Memory B cell (primary cell): ENCODE results near the gene EFTUD2.

ENCODE experiments used
- ATAC-seq: fragments of 150-1000 bp; cut with Tn5 transposase; 2 replicates; pipeline ENCODE4 v1.10.0; 2021; ENCODE audit warnings: low read depth, mild to moderate bottlenecking, moderate library complexity
- DNase-seq, 2 donors: peaks; one replicate each; pipeline ENCODE4 v3.0.0; 2022; ENCODE audit warnings: low spot score in 2 of 2
- H3K27ac Mint-ChIP-seq: one replicate; pipeline ENCODE4 v1.8.0; 2022; ENCODE audit warnings: mild to moderate bottlenecking, moderate library complexity, mixed read lengths
- H3K27me3 Mint-ChIP-seq: one replicate; pipeline ENCODE4 v1.8.0; 2022; ENCODE audit warnings: mixed read lengths
- H3K36me3 Mint-ChIP-seq: one replicate; pipeline ENCODE4 v1.8.0; 2022; ENCODE audit warnings: mild to moderate bottlenecking, mixed read lengths
- H3K4me1 Mint-ChIP-seq: one replicate; pipeline ENCODE4 v1.8.0; 2022; ENCODE audit warnings: mixed read lengths
- H3K4me3 Mint-ChIP-seq: one replicate; pipeline ENCODE4 v1.8.0; 2022; ENCODE audit warnings: mild to moderate bottlenecking, moderate library complexity, mixed read lengths
- H3K9me3 Mint-ChIP-seq: one replicate; pipeline ENCODE4 v1.8.0; 2022; ENCODE audit warnings: mixed read lengths

Gene EFTUD2

GRCh38 chr17:44848257-44848795 lies 50.9 kb downstream of the EFTUD2 start:
- no peak overlapping the region for H3K27ac Mint-ChIP-seq
- peaks cover 8% of the 10 kb centered on the region for H3K36me3 Mint-ChIP-seq
- DNase-seq (no peak), ATAC-seq (no peak)
- no peaks in the 10 kb centered on the region for H3K4me1 Mint-ChIP-seq
- H3K27me3 Mint-ChIP-seq = no peaks in the 10 kb centered on the region
- H3K9me3 Mint-ChIP-seq = no peaks in the 10 kb centered on the region
- H3K4me3 Mint-ChIP-seq = no peak overlapping the region

GRCh38 chr17:44847586-44847985 lies 51.7 kb downstream of the EFTUD2 start, which contains the start of gene HIGD1B:
Gene HIGD1B (plus strand): TSS chr17:44847883. CDS start chr17:44848153, 270 bp downstream.
- no peak within 1 kb of the TSS for H3K27ac Mint-ChIP-seq
- DNase-seq = no peak

GRCh38 chr17:44846206-44846605 lies 53.0 kb downstream of the EFTUD2 start:
- Mint-ChIP-seq H3K27ac (no peak overlapping the region), H3K9me3 (no peaks in the 10 kb centered on the region)
- ATAC-seq = no peak

More at GRCh38 chr17:44847586-44847985, 51.7 kb downstream of the EFTUD2 start, which contains the start of gene HIGD1B:
- ATAC-seq = no peak
- Mint-ChIP-seq H3K36me3 (peaks cover 8% of the 10 kb centered on the region), H3K9me3 (no peaks in the 10 kb centered on the region), H3K27me3 (no peaks in the 10 kb centered on the region), H3K4me1 (no peaks in the 10 kb centered on the region), H3K4me3 (no peak within 1 kb of the TSS)

GRCh38 chr17:44844390-44844830 lies 54.8 kb downstream of the EFTUD2 start:
- DNase-seq (no peak), ATAC-seq (no peak)
- no peaks in the 10 kb centered on the region for H3K4me1 Mint-ChIP-seq
- H3K36me3 Mint-ChIP-seq = no peaks in the 10 kb centered on the region
- no peak overlapping the region for H3K27ac Mint-ChIP-seq
- H3K4me3 Mint-ChIP-seq = no peak overlapping the region
- H3K27me3 Mint-ChIP-seq = peaks cover 1% of the 10 kb centered on the region
- H3K9me3 Mint-ChIP-seq = no peaks in the 10 kb centered on the region

More at GRCh38 chr17:44846206-44846605, 53.0 kb downstream of the EFTUD2 start:
- peaks cover 3% of the 10 kb centered on the region for H3K36me3 Mint-ChIP-seq
- no peak for DNase-seq
- no peaks in the 10 kb centered on the region for H3K27me3 Mint-ChIP-seq
- H3K4me1 Mint-ChIP-seq = no peaks in the 10 kb centered on the region
- no peak overlapping the region for H3K4me3 Mint-ChIP-seq

- Mint-ChIP-seq H3K36me3 (no peaks in the 10 kb centered on the region), H3K4me1 (no peaks in the 10 kb centered on the region), H3K9me3 (no peaks in the 10 kb centered on the region), H3K27ac (no peak overlapping the region), H3K27me3 (peaks cover 1% of the 10 kb centered on the region), H3K4me3 (no peak overlapping the region)
- ATAC-seq (no peak), DNase-seq (no peak)
Observed at GRCh38 chr17:44842748-44843147, 56.5 kb downstream of the EFTUD2 start.

- ATAC-seq (no peak), DNase-seq (no peak)
- H3K36me3 Mint-ChIP-seq = no peaks in the 10 kb centered on the region
- no peaks in the 10 kb centered on the region for H3K9me3 Mint-ChIP-seq
- H3K27ac Mint-ChIP-seq = no peak overlapping the region
- peaks cover 1% of the 10 kb centered on the region for H3K27me3 Mint-ChIP-seq
- no peak overlapping the region for H3K4me3 Mint-ChIP-seq
- no peaks in the 10 kb centered on the region for H3K4me1 Mint-ChIP-seq
Observed at GRCh38 chr17:44840936-44841335, 58.3 kb downstream of the EFTUD2 start.

GRCh38 chr17:44840274-44840673 lies 59.0 kb downstream of the EFTUD2 start:
- ATAC-seq (no peak), DNase-seq (no peak)
- H3K4me3 Mint-ChIP-seq = no peak overlapping the region
- H3K27ac Mint-ChIP-seq = no peak overlapping the region
- no peaks in the 10 kb centered on the region for H3K4me1 Mint-ChIP-seq
- peaks cover 1% of the 10 kb centered on the region for H3K27me3 Mint-ChIP-seq
- no peaks in the 10 kb centered on the region for H3K9me3 Mint-ChIP-seq
- no peaks in the 10 kb centered on the region for H3K36me3 Mint-ChIP-seq

- Mint-ChIP-seq H3K36me3 (no peaks in the 10 kb centered on the region), H3K27me3 (peaks cover 8% of the 10 kb centered on the region), H3K4me3 (no peak overlapping the region), H3K27ac (no peak overlapping the region), H3K9me3 (no peaks in the 10 kb centered on the region), H3K4me1 (no peaks in the 10 kb centered on the region)
- no peak for ATAC-seq
- DNase-seq = no peak
Observed at GRCh38 chr17:44837196-44837595, 62.0 kb downstream of the EFTUD2 start.

- ATAC-seq (no peak), DNase-seq (no peak)
- H3K9me3 Mint-ChIP-seq = no peaks in the 10 kb centered on the region
- no peaks in the 10 kb centered on the region for H3K36me3 Mint-ChIP-seq
- peaks cover 13% of the 10 kb centered on the region for H3K27me3 Mint-ChIP-seq
- H3K4me1 Mint-ChIP-seq = peaks cover 7% of the 10 kb centered on the region
- H3K27ac Mint-ChIP-seq = no peak overlapping the region
- H3K4me3 Mint-ChIP-seq = no peak overlapping the region
Observed at GRCh38 chr17:44832805-44833204, 66.4 kb downstream of the EFTUD2 start.

- Mint-ChIP-seq H3K36me3 (no peaks in the 10 kb centered on the region), H3K9me3 (no peaks in the 10 kb centered on the region), H3K27ac (no peak overlapping the region), H3K4me3 (no peak overlapping the region), H3K27me3 (peaks cover 18% of the 10 kb centered on the region), H3K4me1 (peaks cover 7% of the 10 kb centered on the region)
- ATAC-seq (no peak), DNase-seq (no peak)
Observed at GRCh38 chr17:44831371-44831770, 67.9 kb downstream of the EFTUD2 start.

- H3K27me3 Mint-ChIP-seq = peaks cover 18% of the 10 kb centered on the region
- H3K4me3 Mint-ChIP-seq = peak overlapping the region; percentile 76
- no peaks in the 10 kb centered on the region for H3K9me3 Mint-ChIP-seq
- H3K4me1 Mint-ChIP-seq = peaks cover 7% of the 10 kb centered on the region
- no peak overlapping the region for H3K27ac Mint-ChIP-seq
- peak; percentile 6 to 35 for DNase-seq
- H3K36me3 Mint-ChIP-seq = no peaks in the 10 kb centered on the region
- peak; percentile 51 for ATAC-seq
Observed at GRCh38 chr17:44830359-44831288, 68.6 kb downstream of the EFTUD2 start.

- peak; percentile 47 for ATAC-seq
- peaks cover 18% of the 10 kb centered on the region for H3K27me3 Mint-ChIP-seq
- no peak within 1 kb of the TSS for H3K27ac Mint-ChIP-seq
- H3K9me3 Mint-ChIP-seq = no peaks in the 10 kb centered on the region
- H3K4me1 Mint-ChIP-seq = peaks cover 7% of the 10 kb centered on the region
- H3K36me3 Mint-ChIP-seq = no peaks in the 10 kb centered on the region
- peak; percentile 20 to 47 for DNase-seq
- peak within 1 kb of the TSS; percentile 77 for H3K4me3 Mint-ChIP-seq
Observed at GRCh38 chr17:44829523-44830358, 69.5 kb downstream of the EFTUD2 start, which contains the start of gene GJC1. Gene GJC1 (minus strand): TSS chr17:44830287. CDS start chr17:44805817, 24,470 bp downstream.

- DNase-seq (no peak), ATAC-seq (peak; percentile 14)
- Mint-ChIP-seq H3K9me3 (no peaks in the 10 kb centered on the region), H3K36me3 (no peaks in the 10 kb centered on the region), H3K27me3 (peaks cover 17% of the 10 kb centered on the region), H3K4me3 (peak overlapping the region; percentile 77), H3K27ac (no peak overlapping the region), H3K4me1 (peaks cover 7% of the 10 kb centered on the region)
Observed at GRCh38 chr17:44828919-44829522, 70.2 kb downstream of the EFTUD2 start.
